ENCODE data around the gene HOXB8. TPM values are rescaled to one million over a fixed set of nuclear protein-coding genes. Genes with fewer than 3 reads are reported as not detected.

The HOXB8 gene
- total RNA-seq, result 2.3 TPM
- long read RNA-seq, result 0 reads

- no peak for DNase-seq (ENCODE audit: low spot score)
Observed at GRCh38 chr17:48615047-48615962, at the start of gene HOXB8. HOXB8 (minus strand) TSS chr17:48615292; CDS start chr17:48614704, 588 bp downstream.

DNA sequence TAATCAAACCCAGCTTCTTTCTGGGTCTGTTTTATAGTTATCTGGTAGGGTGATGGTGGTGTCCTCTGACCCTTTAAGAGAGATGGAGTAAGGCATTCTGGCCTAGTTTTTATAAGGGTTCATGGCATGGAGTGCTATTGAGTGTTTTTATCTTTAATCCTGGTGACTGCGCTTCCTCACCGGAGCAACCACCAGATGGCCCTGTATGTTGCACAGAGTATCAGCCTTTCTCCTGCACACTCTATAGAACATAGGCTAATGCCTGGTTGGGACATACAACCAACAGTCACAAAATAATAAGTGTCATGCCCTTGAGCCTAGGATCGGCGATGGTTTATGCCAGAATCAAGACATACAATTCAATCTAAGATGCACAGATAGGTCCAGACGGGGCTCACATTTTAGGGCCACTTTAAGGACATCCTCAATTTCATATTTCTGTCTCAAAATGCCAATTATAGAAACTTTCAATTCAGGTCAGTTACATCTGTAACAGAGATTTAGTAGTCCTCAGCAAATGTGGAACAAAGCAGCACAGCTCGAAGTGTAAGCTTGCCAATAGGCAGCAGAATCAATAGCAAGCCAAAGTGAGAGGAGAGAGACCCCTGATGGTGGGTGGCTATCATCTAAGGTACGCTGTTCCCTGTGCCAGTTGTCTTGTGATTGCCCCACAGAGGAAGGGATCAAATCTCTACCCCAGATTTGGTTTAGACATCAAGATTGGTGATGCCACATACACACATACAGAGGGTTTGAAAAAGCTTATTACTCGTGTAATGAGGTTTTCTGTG lies 48.2 kb upstream of the HOXB8 start:
- DNase-seq (ENCODE audit: low spot score), result no peak

DNA sequence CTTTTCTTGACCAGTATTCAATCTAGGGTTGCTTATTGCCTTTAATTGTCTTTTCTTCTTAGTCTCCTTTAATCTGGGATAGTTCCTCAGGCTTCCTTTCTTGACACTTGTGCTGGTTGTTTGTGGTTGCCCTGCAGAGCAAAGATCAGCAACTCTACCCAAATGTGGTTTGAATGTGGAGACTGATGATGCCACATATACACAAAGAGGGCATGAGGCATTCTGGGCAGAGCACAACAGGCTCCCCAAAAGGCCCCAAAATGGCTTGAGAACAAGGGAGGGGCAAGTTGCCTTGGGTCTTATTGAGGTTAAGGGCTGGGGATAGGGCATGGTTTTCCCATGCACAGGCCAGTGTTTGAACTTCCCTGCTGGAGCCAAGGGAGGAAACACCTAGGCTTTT lies 40.8 kb upstream of the HOXB8 start:
- no peak for DNase-seq (ENCODE audit: low spot score)

DNA sequence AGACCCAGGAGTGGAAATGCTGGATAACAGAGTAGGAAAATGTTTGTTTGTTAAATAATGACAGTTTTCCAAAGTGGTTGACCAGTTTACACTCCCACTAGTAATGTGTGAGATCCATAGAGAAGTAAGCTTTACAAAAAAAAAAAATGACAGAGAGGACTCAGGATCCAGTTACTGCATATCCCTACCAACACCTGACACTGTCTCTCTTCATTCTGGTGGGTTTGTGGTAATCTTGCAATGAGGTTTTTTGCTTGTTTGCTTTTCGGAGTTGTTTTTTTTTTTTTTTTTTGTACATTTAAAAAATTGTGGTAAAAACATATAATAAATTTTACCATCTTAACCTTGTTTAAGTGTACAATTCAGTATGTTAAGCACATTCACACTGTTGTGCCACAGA lies 34.6 kb upstream of the HOXB8 start:
- DNase-seq (ENCODE audit: low spot score), result no peak

DNA sequence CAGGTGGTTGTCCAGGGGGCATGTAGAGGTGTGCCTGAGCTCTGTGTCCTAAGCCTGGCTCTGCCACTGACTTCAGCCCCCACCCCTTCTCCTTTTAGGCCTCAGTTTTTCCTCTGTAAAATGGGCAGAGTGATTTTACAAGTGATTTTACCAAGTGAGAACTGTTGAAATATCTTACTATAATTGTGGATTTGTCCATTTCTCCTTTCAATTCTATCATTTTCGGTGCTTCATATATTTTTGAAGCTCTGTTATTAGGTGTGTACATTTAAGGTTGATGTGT lies 32.8 kb upstream of the HOXB8 start:
- no peak for DNase-seq (ENCODE audit: low spot score)

DNA sequence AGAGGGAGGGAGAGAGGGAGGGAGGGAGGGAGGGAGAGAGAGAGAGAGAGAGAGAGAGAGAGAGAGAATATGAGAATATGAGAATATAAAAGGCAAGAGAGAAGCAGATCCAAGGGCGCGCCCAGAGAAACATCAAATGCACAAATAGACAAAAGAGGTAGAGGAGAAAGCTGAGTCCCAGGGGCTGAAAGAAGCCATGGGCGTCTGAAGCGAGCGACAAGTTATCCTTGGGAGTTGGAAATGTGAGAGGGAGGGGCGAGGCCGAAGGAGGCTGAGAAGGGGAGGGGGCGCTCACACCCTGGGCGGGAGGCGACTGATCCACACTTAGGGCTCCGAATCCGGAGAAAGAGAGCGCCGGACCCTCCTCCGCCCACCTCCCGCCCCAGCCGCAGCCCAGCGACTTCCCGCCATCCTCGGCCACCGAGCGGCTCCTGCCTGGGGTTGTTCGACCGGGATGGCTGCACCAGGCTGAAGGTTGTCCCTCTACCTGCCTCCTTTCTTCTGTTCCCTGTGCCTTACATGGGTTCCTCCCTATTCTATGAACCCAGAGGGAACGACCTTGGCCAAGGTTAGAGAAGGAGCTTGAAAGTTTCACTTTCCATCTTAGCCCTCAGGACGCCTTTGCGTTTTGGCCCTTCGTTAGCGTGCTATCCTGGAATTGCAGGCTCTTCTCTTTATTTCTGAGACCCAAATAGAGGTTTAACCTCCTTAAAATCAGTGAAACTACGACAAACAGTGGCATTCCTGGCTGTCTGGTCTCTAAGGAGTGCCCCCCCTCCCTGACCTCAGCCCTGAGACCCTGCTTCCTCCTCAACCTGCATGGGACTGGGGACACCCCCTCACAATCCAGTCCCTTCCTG lies 32.2 kb upstream of the HOXB8 start:
- peak; percentile 24 for DNase-seq (ENCODE audit: low spot score)

- no peak for DNase-seq (ENCODE audit: low spot score)
Observed at GRCh38 chr17:48646183-48647102, 31.4 kb upstream of the HOXB8 start.

DNA sequence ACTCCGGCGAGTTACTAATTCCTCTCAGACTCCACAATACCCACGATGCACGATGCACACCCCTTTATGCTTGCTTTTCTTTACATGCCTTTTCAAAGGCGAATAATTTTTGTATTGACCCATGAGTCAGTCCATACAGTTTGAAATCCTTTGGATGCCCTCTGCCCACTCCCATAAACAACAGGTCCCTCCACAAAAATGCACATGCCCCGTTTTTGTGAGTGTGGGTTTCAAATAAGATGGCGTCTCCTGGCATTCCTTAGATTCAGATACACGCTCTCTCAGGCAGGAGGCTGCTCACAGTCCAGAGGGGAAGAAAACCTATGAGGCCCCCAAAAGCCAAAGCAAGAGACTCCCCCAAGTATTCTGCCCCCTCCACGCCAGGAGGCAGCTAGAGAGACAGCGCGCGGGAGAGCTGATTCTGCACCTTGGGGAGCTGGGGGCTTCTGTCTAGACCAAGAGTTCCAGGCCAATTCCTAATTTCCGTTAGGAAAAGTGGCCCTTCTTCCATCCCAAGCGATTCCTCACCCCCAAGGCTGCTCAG lies 30.6 kb upstream of the HOXB8 start:
- DNase-seq (ENCODE audit: low spot score), result no peak

DNA sequence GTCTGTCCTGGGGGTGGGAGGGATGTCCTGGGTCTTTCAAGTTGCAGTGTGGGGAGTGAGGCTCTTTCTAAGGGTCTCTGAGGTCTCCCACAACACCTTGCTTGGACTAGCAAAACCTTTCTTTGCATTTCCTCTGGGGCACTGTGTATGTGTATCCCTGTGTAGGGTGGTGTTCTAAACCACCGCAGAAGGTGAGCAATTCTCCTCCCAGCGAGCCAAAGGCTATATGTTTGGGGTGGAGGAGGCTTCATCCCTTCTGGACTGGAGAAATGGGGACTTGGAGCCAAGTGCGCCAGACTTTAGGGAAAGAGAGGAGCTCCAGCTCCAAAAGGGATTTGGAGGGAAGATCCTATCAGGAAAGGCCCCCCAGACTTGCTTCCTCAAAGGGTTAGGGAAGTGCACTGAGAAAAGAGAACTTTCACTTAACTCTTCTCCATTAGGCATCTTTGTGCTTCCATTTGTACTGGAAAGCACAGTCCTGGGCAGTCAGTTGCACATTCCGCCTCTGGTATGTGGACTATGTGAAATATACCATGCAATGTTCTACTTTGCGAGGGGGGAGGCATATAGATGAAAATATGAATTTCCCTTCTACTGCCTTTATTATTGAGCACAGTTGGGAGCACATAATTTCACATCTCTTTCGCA lies 29.9 kb upstream of the HOXB8 start:
- no peak for DNase-seq (ENCODE audit: low spot score)

- no peak for DNase-seq (ENCODE audit: low spot score)
Observed at GRCh38 chr17:48644159-48644558, 29.1 kb upstream of the HOXB8 start.

DNA sequence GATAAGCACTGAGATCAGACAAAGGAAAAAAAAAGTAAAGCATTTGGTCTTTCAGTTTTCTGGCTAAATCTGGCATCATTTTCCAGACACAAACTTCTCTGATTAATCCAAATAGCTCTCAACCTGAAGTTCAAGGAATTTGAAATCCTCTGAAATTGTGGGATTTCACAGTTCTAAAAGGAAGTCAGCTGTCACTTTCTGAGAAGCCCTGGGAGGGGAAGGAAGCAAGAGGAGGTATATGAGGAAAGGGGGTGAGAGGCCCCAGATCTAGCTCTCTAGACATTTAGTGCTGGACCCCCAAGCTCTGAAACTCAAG lies 28.6 kb upstream of the HOXB8 start:
- no peak for DNase-seq (ENCODE audit: low spot score)

GRCh38 chr17:48642843-48643696 lies 28.0 kb upstream of the HOXB8 start:
- DNase-seq (ENCODE audit: low spot score), result peak; percentile 12

DNA sequence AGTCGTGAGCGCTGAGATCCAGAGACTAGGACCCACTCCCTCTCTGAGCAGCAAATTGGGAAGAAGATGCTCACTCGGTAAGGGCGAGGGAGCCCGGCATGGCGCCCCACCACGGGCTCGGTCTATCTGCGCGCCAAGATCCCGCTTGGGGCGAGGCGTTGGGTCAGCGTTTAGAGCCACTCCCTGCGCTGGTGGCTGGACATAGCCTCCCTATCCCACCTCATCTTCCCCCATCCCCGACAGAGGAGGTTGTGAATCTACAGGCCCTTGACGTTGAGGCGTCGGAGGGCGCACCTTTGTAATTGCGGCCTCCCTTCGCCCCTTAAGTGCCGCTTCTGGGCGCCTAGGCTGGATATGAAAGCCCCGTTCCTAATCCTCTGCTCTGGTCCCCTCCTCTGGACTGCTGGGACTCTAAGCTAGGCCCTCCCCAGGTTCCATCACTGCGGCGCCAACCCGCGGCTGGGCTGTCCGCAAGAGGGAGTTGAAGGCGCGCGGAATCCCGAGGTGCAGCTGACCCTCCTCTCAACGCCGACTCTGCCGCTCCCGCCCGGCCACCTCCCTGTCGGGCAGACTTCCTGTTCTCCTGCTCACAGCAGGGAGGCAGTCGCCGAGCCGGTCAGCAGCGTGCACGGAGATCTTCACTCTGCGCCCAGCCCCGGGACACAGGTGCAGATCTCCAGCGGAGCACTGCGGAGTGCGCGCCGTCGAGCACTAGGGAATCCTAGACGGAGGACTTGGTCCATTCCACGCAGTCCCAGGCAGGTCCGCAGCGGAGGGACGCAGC lies 27.2 kb upstream of the HOXB8 start:
- peak; percentile 89 for DNase-seq (ENCODE audit: low spot score)

- peak; percentile 76 for DNase-seq (ENCODE audit: low spot score)
Observed at GRCh38 chr17:48641541-48642058, 26.5 kb upstream of the HOXB8 start.

DNA sequence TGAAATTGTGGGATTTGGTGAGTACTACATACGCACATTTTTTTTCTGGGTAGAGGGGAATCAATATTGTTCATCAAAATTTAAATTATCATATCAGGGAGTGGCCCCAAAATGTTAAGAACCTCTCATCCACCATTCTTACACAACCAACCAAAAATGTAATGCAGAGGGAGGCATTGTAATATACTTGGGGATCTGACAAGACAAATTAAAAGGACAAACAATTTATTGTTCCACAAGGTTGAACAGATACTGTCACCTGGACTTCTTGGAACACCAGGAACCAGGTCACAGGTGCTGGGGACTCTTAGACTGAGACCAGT lies 25.7 kb upstream of the HOXB8 start:
- no peak for DNase-seq (ENCODE audit: low spot score)

DNA sequence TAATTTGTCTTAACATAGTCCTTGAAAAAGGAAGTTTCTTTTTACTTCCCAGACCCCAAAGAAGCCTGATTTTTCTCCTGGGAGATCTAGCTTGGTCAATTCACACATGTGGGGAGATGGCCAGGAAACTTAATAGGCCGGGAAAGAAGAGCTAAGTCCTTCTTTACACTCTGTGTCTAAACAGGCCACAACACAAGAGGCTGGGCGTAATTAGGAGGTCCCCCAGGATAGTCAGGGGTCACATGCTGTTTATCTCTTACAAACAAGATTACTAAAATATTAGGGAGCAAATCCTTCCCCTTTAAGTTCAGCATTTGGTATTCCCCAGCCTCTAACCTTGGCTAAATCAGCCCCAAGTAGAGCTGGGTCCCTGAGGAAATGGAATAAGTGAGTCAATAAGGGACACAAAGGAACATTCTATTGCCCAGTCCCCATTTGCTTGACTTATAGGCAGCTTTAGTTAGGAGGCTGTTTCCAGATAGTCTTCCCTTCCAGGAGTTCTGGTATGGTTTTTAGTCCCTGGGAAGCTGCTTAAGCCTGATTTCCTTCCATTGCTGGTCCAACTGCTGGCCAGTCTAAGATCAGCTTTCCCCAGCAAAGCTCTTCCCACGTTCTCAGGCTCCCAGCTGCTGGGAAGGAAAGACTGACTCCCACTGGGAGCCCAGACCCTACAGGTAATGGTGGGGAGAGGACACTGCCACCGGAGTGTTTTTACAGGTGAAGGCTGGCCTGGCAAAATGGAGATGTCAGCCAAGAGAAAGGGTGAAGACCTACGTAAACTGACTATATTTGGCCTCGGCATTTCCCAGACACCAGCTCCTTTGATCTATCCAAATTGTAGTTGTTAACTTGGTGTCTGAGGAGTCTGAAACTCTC lies 25.1 kb upstream of the HOXB8 start:
- no peak for DNase-seq (ENCODE audit: low spot score)

- no peak for DNase-seq (ENCODE audit: low spot score)
Observed at GRCh38 chr17:48639136-48639535, 24.0 kb upstream of the HOXB8 start.

Measured in mesenteric fat pad (tissue), 1 donor.